CD8-positive, alpha-beta memory T cell (primary cell): ENCODE data around the gene SRGAP2C. TPM values are rescaled to one million over a fixed set of nuclear protein-coding genes. Genes with fewer than 3 reads are reported as not detected.

ENCODE experiments used
- polyA plus RNA-seq: library from polyadenylated mRNA; unstranded; fragments of 300-500 nt; fragmentation: Illumina TruSeq; gene quantifications from one replicate; pipeline ENCODE4 v1.2.3, GENCODE V29; 2021
- total RNA-seq, 2 experiments: library from RNA; stranded (reverse); gene quantifications; one replicate each; pipeline ENCODE4 v1.2.3, GENCODE V29; 2021

SRGAP2C gene
- total and polyA plus RNA-seq, 3 experiments from 2014 or later = 2.5 to 18.1 (median 17.1) TPM

Other genes with a start within 250 kb of the SRGAP2C start
- 10 to 100 TPM; 12.3 to 15.2 TPM for gene FAM72B, start 635 bp upstream of the SRGAP2C start, total RNA-seq
- gene FAM72B, start 635 bp upstream of the SRGAP2C start, polyA plus RNA-seq = 0.15 TPM